Loucy (cell line): Measurements from ENCODE around the gene CYP2W1.

ENCODE experiments used
- H2AFZ ChIP-seq: fragments of 200-600 bp; sonication (generic); 2 replicates; pipeline ENCODE4 v1.6.0; 2016; ENCODE audit warnings: antibody characterized with exemption, mild to moderate bottlenecking, low read length, moderate library complexity
- H3F3A ChIP-seq: fragments of 200-600 bp; 2 replicates; pipeline ENCODE4 v1.6.0; 2016; ENCODE audit warnings: antibody characterized with exemption, low read depth, mild to moderate bottlenecking
- H3K27me3 ChIP-seq: fragments of 200-600 bp; sonication (generic); 2 replicates; pipeline ENCODE4 v1.6.1; 2014; ENCODE audit warnings: low read length, mild to moderate bottlenecking; ENCODE audit not compliant: insufficient read depth, poor library complexity, severe bottlenecking
- H3K36me3 ChIP-seq: fragments of 200-600 bp; sonication (generic); 2 replicates; pipeline ENCODE4 v1.6.1; 2016; ENCODE audit warnings: low read length; ENCODE audit not compliant: insufficient read depth
- H3K4me1 ChIP-seq: fragments of 200-600 bp; sonication (generic); 2 replicates; pipeline ENCODE4 v1.5.1; 2014; ENCODE audit warnings: low read length, mild to moderate bottlenecking; ENCODE audit not compliant: insufficient read depth, poor library complexity, severe bottlenecking
- H3K4me2 ChIP-seq: fragments of 200-600 bp; sonication (generic); 2 replicates; pipeline ENCODE4 v1.6.0; 2014; ENCODE audit warnings: antibody characterized with exemption, low read length, low read depth, mild to moderate bottlenecking; ENCODE audit not compliant: poor library complexity, severe bottlenecking
- H3K4me3 ChIP-seq: fragments of 200-600 bp; sonication (generic); 2 replicates; pipeline ENCODE4 v1.5.1; 2014; ENCODE audit warnings: low read length, mild to moderate bottlenecking, mixed read lengths; ENCODE audit not compliant: poor library complexity, severe bottlenecking
- H3K79me2 ChIP-seq: fragments of 200-600 bp; sonication (generic); 2 replicates; pipeline ENCODE4 v1.6.1; 2014; ENCODE audit warnings: low read length; ENCODE audit not compliant: insufficient read depth
- H3K9ac ChIP-seq: fragments of 200-600 bp; sonication (generic); 2 replicates; pipeline ENCODE4 v1.6.0; 2014; ENCODE audit warnings: mild to moderate bottlenecking, low read depth, low read length, moderate library complexity; ENCODE audit not compliant: poor library complexity, severe bottlenecking
- H3K9me2 ChIP-seq: fragments of 200-600 bp; sonication (generic); replicated peaks from 2 replicates; pipeline ENCODE4 v1.6.1; 2016; ENCODE audit warnings: low read depth, low read length, mixed read lengths
- H3K9me3 ChIP-seq: fragments of 200-600 bp; sonication (generic); 2 replicates; pipeline ENCODE4 v1.6.1; 2014; ENCODE audit warnings: mild to moderate bottlenecking, antibody characterized with exemption, low read length, low read depth; ENCODE audit not compliant: insufficient read depth
- H4K20me1 ChIP-seq: fragments of 200-600 bp; sonication (generic); 2 replicates; pipeline ENCODE4 v1.6.0; 2014; ENCODE audit warnings: antibody characterized with exemption, low read length, mild to moderate bottlenecking; ENCODE audit not compliant: insufficient read depth, poor library complexity, severe bottlenecking
- CTCF ChIP-seq: fragments of 200-600 bp; sonication (generic); conservative IDR thresholded peaks from 2 replicates; pipeline ENCODE4 v1.5.1; 2014; ENCODE audit warnings: mild to moderate bottlenecking, antibody characterized with exemption, low read length
- EZH2phosphoT487 ChIP-seq: fragments of 200-600 bp; IDR thresholded peaks from 2 replicates; pipeline ENCODE4 v1.6.1; 2018; ENCODE audit warnings: antibody characterized with exemption, mild to moderate bottlenecking, moderate library complexity, borderline replicate concordance

The CYP2W1 gene

GRCh38 chr7:972676-973309 is 10.2 kb upstream of the CYP2W1 start:
- H3K9me3 ChIP-seq: no peaks in the 10 kb centered on the region
- H3K4me2 ChIP-seq: peak overlapping the region; percentile 99
- peak overlapping the region; percentile 92 for H3K4me3 ChIP-seq
- no peaks in the 10 kb centered on the region for H3K27me3 ChIP-seq
- H3K9me2 ChIP-seq: no peaks in the 10 kb centered on the region
- H3K36me3 ChIP-seq: peaks cover 36% of the 10 kb centered on the region; the same call in 1 of the 2 replicates
- no peak overlapping the region for H2AFZ ChIP-seq
- peaks cover 39% of the 10 kb centered on the region for H4K20me1 ChIP-seq
- peak overlapping the region; percentile 8 for H3K9ac ChIP-seq
- no peak for TF ChIP-seq EZH2phosphoT487
- no peak for TF ChIP-seq CTCF
- H3K4me1 ChIP-seq: peaks cover 40% of the 10 kb centered on the region
- peaks cover 64% of the 10 kb centered on the region for H3K79me2 ChIP-seq
- H3F3A ChIP-seq: no peaks in the 10 kb centered on the region

- H3K27me3 ChIP-seq: no peaks in the 10 kb centered on the region
- H3K36me3 ChIP-seq: peaks cover 31% of the 10 kb centered on the region; the same call in 1 of the 2 replicates
- no peak for TF ChIP-seq EZH2phosphoT487
- TF ChIP-seq CTCF: no peak
- peak overlapping the region; percentile 99 for H3K4me2 ChIP-seq
- no peaks in the 10 kb centered on the region for H3K9me2 ChIP-seq
- H3K9me3 ChIP-seq: no peaks in the 10 kb centered on the region
- H3K4me1 ChIP-seq: peaks cover 44% of the 10 kb centered on the region
- peaks cover 39% of the 10 kb centered on the region for H4K20me1 ChIP-seq
- peaks cover 62% of the 10 kb centered on the region for H3K79me2 ChIP-seq
- H3K4me3 ChIP-seq: peak overlapping the region; percentile 92
- H3F3A ChIP-seq: no peaks in the 10 kb centered on the region
- peak overlapping the region; percentile 8 for H3K9ac ChIP-seq
- H2AFZ ChIP-seq: no peak overlapping the region
These were observed 9.7 kb upstream of the CYP2W1 start for GRCh38 chr7:973312-973711.

GRCh38 chr7:974172-974571 is 8.8 kb upstream of the CYP2W1 start:
- H3K4me3 ChIP-seq: peak overlapping the region; percentile 92
- H3K4me1 ChIP-seq: peaks cover 48% of the 10 kb centered on the region
- H3K36me3 ChIP-seq: peaks cover 23% of the 10 kb centered on the region; the same call in 1 of the 2 replicates
- H3F3A ChIP-seq: no peaks in the 10 kb centered on the region
- peak overlapping the region; percentile 99 for H3K4me2 ChIP-seq
- TF ChIP-seq CTCF (no peak), EZH2phosphoT487 (no peak)
- no peaks in the 10 kb centered on the region for H3K27me3 ChIP-seq
- peaks cover 60% of the 10 kb centered on the region for H3K79me2 ChIP-seq
- H3K9me3 ChIP-seq: no peaks in the 10 kb centered on the region
- H2AFZ ChIP-seq: no peak overlapping the region
- no peaks in the 10 kb centered on the region for H3K9me2 ChIP-seq
- H3K9ac ChIP-seq: peak overlapping the region; percentile 91
- H4K20me1 ChIP-seq: peaks cover 37% of the 10 kb centered on the region
